RWPE1 (cell line): ENCODE data around the gene GTPBP8.

Experiments used
- CTCF ChIA-PET: fragments of 350-600 bp; sonication (Branson Sonifier 250); formaldehyde crosslinking; extraction: SDS; loops from one replicate; lab custom pipeline; 2021; lab: Yijun Ruan, JAX
- POLR2A ChIA-PET: fragments of 400-600 bp; formaldehyde crosslinking; extraction: SDS; loops from one replicate; lab custom pipeline; 2020; ENCODE audit warnings: antibody characterized with exemption; ENCODE audit not compliant: low non-redundant PET; lab: Yijun Ruan, JAX
- DNase-seq: peaks from one replicate; pipeline ENCODE4 v3.0.0; 2012; ENCODE audit warnings: low spot score
- H3K27ac ChIP-seq: fragments of 450-650 bp; 2 replicates; pipeline ENCODE4 v1.5.1; 2017
- TF ChIP-seq, protein P1 (sequence below): fragments of 450-650 bp; conservative IDR thresholded peaks from 2 replicates; pipeline ENCODE4 v1.5.1; 2017; ENCODE audit warnings: low read depth, mild to moderate bottlenecking

The GTPBP8 gene

DNA sequence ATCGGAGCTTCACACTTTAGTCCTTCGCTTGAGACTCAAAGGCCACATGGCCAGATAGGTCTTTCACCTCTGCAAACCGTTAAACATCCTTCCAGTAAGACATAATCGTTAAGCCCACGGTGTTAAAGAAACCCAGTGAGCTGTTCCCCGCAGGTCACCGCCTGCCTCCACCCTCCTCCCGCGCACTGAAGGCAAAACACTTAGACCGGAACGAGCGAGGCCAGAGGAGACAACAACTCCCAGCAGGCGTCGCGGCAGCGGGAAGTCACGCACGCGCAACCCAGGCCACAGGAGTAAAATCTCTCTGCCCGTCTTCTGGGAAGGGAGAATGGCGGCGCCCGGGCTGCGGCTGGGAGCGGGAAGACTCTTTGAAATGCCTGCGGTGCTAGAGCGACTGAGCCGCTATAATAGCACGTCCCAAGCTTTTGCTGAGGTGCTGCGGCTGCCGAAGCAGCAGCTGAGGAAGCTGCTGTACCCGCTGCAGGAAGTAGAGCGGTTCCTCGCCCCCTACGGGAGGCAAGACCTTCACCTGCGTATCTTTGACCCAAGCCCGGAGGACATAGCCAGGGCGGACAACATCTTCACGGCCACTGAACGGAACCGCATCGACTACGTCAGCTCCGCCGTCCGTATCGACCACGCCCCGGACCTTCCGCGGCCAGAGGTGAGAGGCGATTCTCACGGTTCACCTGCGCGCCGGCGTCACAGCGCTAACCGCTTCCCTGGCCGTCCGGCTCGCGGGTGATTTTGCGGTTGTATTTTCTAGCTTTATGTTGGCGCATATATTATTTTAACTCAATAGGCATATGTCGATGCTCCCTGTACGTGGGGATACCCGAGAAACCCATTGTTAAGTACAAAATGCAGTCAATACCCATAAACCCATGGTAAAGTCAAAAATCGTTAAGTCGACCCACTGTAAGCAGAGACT is at the start of gene GTPBP8:
Gene GTPBP8 (plus strand): TSS at position 313 of the 931 bp plus-strand sequence. CDS start 16 bp downstream, at position 329.
- H3K27ac ChIP-seq = peak within 1 kb of the TSS; percentile 97
- ChIA-PET CTCF (interaction anchor here (0.7 to 2.0 kb wide), 3 partner anchors 11 to 1285 kb away, joined by 6 to 12 read pairs (median 6); no protein-coding TSS in a partner anchor), POLR2A (interaction anchor here (1.1 to 1.7 kb wide), 2 partner anchors 17 to 28 kb away, joined by 3 to 4 read pairs; no protein-coding TSS in a partner anchor)
- TF ChIP-seq, protein P1, sequence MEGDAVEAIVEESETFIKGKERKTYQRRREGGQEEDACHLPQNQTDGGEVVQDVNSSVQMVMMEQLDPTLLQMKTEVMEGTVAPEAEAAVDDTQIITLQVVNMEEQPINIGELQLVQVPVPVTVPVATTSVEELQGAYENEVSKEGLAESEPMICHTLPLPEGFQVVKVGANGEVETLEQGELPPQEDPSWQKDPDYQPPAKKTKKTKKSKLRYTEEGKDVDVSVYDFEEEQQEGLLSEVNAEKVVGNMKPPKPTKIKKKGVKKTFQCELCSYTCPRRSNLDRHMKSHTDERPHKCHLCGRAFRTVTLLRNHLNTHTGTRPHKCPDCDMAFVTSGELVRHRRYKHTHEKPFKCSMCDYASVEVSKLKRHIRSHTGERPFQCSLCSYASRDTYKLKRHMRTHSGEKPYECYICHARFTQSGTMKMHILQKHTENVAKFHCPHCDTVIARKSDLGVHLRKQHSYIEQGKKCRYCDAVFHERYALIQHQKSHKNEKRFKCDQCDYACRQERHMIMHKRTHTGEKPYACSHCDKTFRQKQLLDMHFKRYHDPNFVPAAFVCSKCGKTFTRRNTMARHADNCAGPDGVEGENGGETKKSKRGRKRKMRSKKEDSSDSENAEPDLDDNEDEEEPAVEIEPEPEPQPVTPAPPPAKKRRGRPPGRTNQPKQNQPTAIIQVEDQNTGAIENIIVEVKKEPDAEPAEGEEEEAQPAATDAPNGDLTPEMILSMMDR = no peak
- DNase-seq = peak; percentile 84

DNA sequence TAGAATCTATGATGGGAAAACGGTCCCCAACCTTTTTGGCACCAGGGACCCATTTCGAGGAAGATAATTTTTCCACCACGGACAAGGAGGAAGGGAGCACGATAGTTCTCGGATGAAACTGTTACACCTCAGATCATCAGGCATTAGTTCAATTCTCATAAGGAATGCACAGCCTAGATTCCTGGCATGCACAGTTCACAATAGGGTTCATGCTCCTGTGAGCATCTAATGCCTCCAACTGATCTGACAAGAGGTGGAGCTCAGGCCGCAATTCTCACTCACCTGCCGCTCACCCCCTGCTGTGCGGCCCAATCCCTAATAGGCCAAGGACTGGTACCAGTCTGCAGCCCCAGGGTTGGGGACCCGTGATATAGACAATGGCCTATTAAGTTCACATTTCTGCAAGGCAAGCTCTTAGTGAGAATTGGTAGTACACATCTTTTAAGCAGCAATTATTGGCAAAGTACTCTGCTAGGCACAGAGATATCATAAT is 42.4 kb upstream of the GTPBP8 start:
- TF ChIP-seq, protein P1 = no peak
- ChIA-PET CTCF (interaction anchor here (0.6 kb wide), 1 partner anchor 20 kb away, joined by 5 read pairs; no protein-coding TSS in a partner anchor), POLR2A (no interaction called here)
- no peak for DNase-seq
- H3K27ac ChIP-seq = no peak overlapping the region

DNA sequence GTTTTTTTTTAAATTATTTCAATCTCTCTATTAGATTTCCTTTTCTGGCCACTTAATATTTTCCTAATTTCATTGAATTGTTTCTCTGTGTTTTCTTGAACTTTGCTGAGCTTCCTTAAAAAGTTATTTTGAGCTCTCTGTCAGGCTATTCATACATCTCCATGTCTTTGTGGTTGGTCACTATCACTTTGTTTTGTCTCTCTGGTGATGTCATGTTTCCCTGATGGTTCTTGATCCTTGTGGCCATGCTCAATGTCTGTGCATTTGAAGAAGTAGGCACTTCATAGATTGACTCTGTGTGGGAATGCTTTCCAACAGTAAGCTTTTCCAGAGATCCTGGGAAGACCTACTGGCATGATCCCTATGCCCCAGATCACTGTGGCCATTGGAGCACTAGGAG is 34.4 kb upstream of the GTPBP8 start:
- TF ChIP-seq, protein P1 = no peak
- ChIA-PET POLR2A (no interaction called here), CTCF (interaction anchor here (0.6 kb wide), 1 partner anchor 171 kb away, joined by 3 read pairs; no protein-coding TSS in a partner anchor)
- DNase-seq = no peak
- no peak overlapping the region for H3K27ac ChIP-seq

DNA sequence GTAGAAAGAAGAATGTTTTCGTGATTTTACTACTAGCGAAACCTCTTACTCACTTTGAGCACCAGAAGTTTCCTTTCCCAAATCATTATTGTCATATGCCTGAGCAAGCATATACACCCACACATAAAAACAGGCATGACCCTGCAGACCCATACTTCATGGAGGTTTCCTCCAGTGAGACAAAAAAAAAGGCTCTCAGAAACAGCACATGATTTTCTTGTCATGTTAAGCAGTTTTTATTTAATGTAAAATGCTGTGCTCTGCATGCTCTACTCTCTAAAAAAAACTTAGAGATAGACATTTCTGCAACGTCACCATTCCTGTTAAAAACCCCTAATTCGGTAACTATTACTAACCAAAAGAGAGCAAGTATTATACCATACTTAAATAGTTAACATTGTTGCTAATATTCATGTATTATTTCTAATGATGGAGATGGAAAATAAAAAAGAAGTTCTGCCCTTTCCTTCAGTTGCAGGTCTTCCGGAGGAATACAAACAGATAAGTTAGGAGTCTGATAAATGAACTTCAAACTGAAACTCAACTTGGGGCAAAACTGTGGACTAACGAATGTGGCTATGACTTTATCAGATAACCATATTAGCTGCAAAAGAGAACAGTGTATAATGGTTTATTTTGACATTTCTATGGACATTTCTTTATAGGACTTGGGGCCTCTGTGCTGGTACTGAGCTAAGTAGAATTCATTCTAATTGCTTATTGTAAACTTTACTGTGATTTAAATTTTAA is 31.8 kb upstream of the GTPBP8 start:
- no peak for DNase-seq
- CTCF ChIA-PET = no interaction called here
- H3K27ac ChIP-seq = no peak overlapping the region
- TF ChIP-seq, protein P1 = no peak
- POLR2A ChIA-PET = no interaction called here

DNA sequence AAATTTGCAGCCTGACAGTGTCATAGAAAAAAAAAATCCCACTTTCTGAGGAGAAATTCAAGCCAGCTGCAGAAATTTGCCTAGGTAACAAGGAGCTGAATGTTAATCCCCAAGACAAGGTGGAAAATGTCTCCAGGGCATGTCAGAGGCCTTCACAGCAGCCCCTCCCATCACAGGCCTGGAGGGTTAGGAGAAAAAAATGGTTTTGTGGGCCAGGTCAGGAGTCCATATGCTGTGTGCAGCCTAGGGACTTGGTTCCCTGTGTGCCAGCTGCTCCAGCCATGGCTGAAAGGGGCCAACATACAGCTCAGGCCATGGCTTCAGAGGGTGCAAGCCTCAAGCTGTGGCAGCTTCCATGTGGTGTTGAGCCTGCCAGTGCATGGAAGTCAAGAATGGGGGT is 27.1 kb upstream of the GTPBP8 start:
- no peak overlapping the region for H3K27ac ChIP-seq
- ChIA-PET POLR2A (no interaction called here), CTCF (no interaction called here)
- no peak for DNase-seq
- TF ChIP-seq, protein P1 = no peak

DNA sequence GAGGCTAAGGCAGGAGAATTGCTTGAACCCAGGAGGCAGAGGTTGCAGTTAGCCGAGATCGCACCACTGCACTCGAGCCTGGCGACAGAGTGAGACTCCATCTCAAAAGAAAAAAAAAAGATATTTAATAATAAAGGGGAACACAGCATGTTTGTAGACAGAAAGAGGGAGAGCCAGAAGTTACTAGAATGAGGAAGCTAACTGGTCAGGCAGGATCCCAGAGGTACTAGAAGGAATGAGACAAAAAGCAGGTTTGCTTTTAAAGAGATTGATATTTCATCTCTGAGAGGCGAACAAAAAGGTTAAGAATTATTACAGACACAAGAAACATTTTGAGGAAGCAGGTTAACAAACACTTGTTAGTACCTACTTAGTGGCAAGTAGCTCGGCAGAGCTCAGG is 25.1 kb upstream of the GTPBP8 start:
- H3K27ac ChIP-seq = no peak overlapping the region
- no peak for DNase-seq
- ChIA-PET CTCF (interaction anchor here (0.6 kb wide), 1 partner anchor 204 kb away, joined by 4 read pairs; no protein-coding TSS in a partner anchor), POLR2A (no interaction called here)
- TF ChIP-seq, protein P1 = no peak
